Stimulated activated naive B cell treated with anti-CD40 and anti-IgM and Interleukin-4, amounts not matched to agents 10 μg/mL and 1 μg/mL and 100 μg/mL, for 72 hours (primary cell): Measurements from ENCODE around the gene LRRC14B.
"Not testable (repeated sequence)": the region's sequence is repeated elsewhere in the genome, so short reads cannot be mapped to it uniquely, and the experiment has no call there.

Source experiments
- ATAC-seq, 2 donors: fragments of 150-1000 bp; cut with Tn5 transposase; replicated peaks; 2 replicates each; pipeline ENCODE4 v1.10.0; 2021; ENCODE audit warnings: moderate library complexity in 1 of 2
- DNase-seq: peaks from one replicate; pipeline ENCODE4 v3.0.0; 2021
- H3K27ac Mint-ChIP-seq: one replicate; pipeline ENCODE4 v1.8.0; 2022; ENCODE audit warnings: mild to moderate bottlenecking, mixed read lengths
- H3K27me3 Mint-ChIP-seq, 2 donors: one replicate each; pipeline ENCODE4 v1.8.0; 2022; ENCODE audit warnings: mixed read lengths in 2 of 2
- H3K36me3 Mint-ChIP-seq, 2 donors: one replicate each; pipeline ENCODE4 v1.8.0; 2022; ENCODE audit warnings: mixed read lengths in 2 of 2, mild to moderate bottlenecking in 1 of 2
- H3K4me1 Mint-ChIP-seq, 2 donors: one replicate each; pipeline ENCODE4 v1.8.0; 2022; ENCODE audit warnings: mixed read lengths in 2 of 2, mild to moderate bottlenecking in 1 of 2
- H3K4me3 Mint-ChIP-seq, 2 donors: one replicate each; pipeline ENCODE4 v1.8.0; 2022; ENCODE audit warnings: mild to moderate bottlenecking in 2 of 2, mixed read lengths in 2 of 2, moderate library complexity in 1 of 2
- H3K9me3 Mint-ChIP-seq, 2 donors: one replicate each; pipeline ENCODE4 v1.8.0; 2022; ENCODE audit warnings: mixed read lengths in 2 of 2, mild to moderate bottlenecking in 1 of 2

LRRC14B gene

GRCh38 chr5:230711-231110 is 39.4 kb downstream of the LRRC14B start:
- Mint-ChIP-seq H3K4me1 (no peaks in the 10 kb centered on the region), H3K36me3 (peaks cover 42 to 59% of the 10 kb centered on the region in 2 donors), H3K4me3 (no peak overlapping the region), H3K9me3 (no peaks in the 10 kb centered on the region), H3K27ac (no peak overlapping the region), H3K27me3 (no peaks in the 10 kb centered on the region)
- no peak for DNase-seq
- no peak for ATAC-seq

GRCh38 chr5:231661-232060 is 40.4 kb downstream of the LRRC14B start:
- H3K27ac Mint-ChIP-seq: no peak overlapping the region
- no peak for ATAC-seq
- H3K9me3 Mint-ChIP-seq: no peaks in the 10 kb centered on the region

GRCh38 chr5:233426-233825 is 42.1 kb downstream of the LRRC14B start:
- H3K9me3 Mint-ChIP-seq, H3K4me1 Mint-ChIP-seq, ATAC-seq, H3K27ac Mint-ChIP-seq, H3K27me3 Mint-ChIP-seq, DNase-seq, H3K4me3 Mint-ChIP-seq: not testable (repeated sequence)
- H3K36me3 Mint-ChIP-seq: peaks cover 43 to 51% of the 10 kb centered on the region in 2 donors

More at GRCh38 chr5:231661-232060, 40.4 kb downstream of the LRRC14B start:
- H3K4me3 Mint-ChIP-seq: no peak overlapping the region
- peaks cover 45 to 59% of the 10 kb centered on the region in 2 donors for H3K36me3 Mint-ChIP-seq
- no peak for DNase-seq
- no peaks in the 10 kb centered on the region for H3K27me3 Mint-ChIP-seq
- no peaks in the 10 kb centered on the region for H3K4me1 Mint-ChIP-seq

GRCh38 chr5:234450-234849 is 43.2 kb downstream of the LRRC14B start:
- no peaks in the 10 kb centered on the region for H3K4me1 Mint-ChIP-seq
- no peak for ATAC-seq
- no peaks in the 10 kb centered on the region for H3K27me3 Mint-ChIP-seq
- H3K9me3 Mint-ChIP-seq: no peaks in the 10 kb centered on the region
- no peak overlapping the region for H3K4me3 Mint-ChIP-seq
- H3K36me3 Mint-ChIP-seq: peaks cover 36 to 49% of the 10 kb centered on the region in 2 donors
- no peak overlapping the region for H3K27ac Mint-ChIP-seq
- DNase-seq: no peak

GRCh38 chr5:235527-235926 is 44.2 kb downstream of the LRRC14B start:
- H3K4me1 Mint-ChIP-seq, DNase-seq, H3K27me3 Mint-ChIP-seq, ATAC-seq, H3K9me3 Mint-ChIP-seq, H3K4me3 Mint-ChIP-seq, H3K27ac Mint-ChIP-seq: not testable (repeated sequence)
- H3K36me3 Mint-ChIP-seq: peaks cover 38 to 54% of the 10 kb centered on the region in 2 donors

GRCh38 chr5:237931-238330 is 46.6 kb downstream of the LRRC14B start:
- ATAC-seq, H3K27me3 Mint-ChIP-seq, DNase-seq, H3K27ac Mint-ChIP-seq, H3K4me3 Mint-ChIP-seq, H3K4me1 Mint-ChIP-seq, H3K9me3 Mint-ChIP-seq: not testable (repeated sequence)
- peaks cover 52 to 65% of the 10 kb centered on the region in 2 donors for H3K36me3 Mint-ChIP-seq

GRCh38 chr5:240550-240949 is 49.3 kb downstream of the LRRC14B start:
- Mint-ChIP-seq H3K36me3 (peaks cover 38 to 60% of the 10 kb centered on the region in 2 donors), H3K4me1 (peaks cover 2 to 18% of the 10 kb centered on the region in 2 donors)
- not testable (repeated sequence) for H3K27me3 Mint-ChIP-seq, DNase-seq, ATAC-seq, H3K9me3 Mint-ChIP-seq, H3K4me3 Mint-ChIP-seq, H3K27ac Mint-ChIP-seq

GRCh38 chr5:241045-241669 is 49.9 kb downstream of the LRRC14B start:
- H3K4me1 Mint-ChIP-seq: peaks cover 2 to 18% of the 10 kb centered on the region in 2 donors
- H3K4me3 Mint-ChIP-seq: not testable (repeated sequence)

GRCh38 chr5:243683-244367 is 52.5 kb downstream of the LRRC14B start:
- H3K36me3 Mint-ChIP-seq: peaks cover 45 to 66% of the 10 kb centered on the region in 2 donors
- not testable (repeated sequence) for DNase-seq, H3K9me3 Mint-ChIP-seq, ATAC-seq, H3K27me3 Mint-ChIP-seq
- peak overlapping the region; percentile 27 for H3K27ac Mint-ChIP-seq
- H3K4me1 Mint-ChIP-seq: peaks cover 2 to 18% of the 10 kb centered on the region in 2 donors
- H3K4me3 Mint-ChIP-seq: peak overlapping the region in 1 of 2 donors; percentile 30

More at GRCh38 chr5:241045-241669, 49.9 kb downstream of the LRRC14B start:
- not testable (repeated sequence) for H3K27me3 Mint-ChIP-seq, H3K9me3 Mint-ChIP-seq, ATAC-seq, DNase-seq, H3K27ac Mint-ChIP-seq
- H3K36me3 Mint-ChIP-seq: peaks cover 38 to 62% of the 10 kb centered on the region in 2 donors

- not testable (repeated sequence) for ATAC-seq, H3K4me3 Mint-ChIP-seq, H3K27ac Mint-ChIP-seq, H3K27me3 Mint-ChIP-seq, DNase-seq, H3K9me3 Mint-ChIP-seq
- Mint-ChIP-seq H3K4me1 (peaks cover 2 to 18% of the 10 kb centered on the region in 2 donors), H3K36me3 (peaks cover 54 to 67% of the 10 kb centered on the region in 2 donors)
Measured at GRCh38 chr5:245717-246116, 54.4 kb downstream of the LRRC14B start.
